Astrocyte of the cerebellum (primary cell): ENCODE data around the gene BAHCC1.

Experiments used
- DNase-seq: peaks from one replicate; pipeline ENCODE4 v3.0.0-alpha.2; 2011; ENCODE audit warnings: low read depth
- H3K4me3 ChIP-seq: 2 replicates; pipeline ENCODE4 v1.5.1; 2011; ENCODE audit warnings: mild to moderate bottlenecking, low read depth, low read length, moderate library complexity
- CTCF ChIP-seq: IDR thresholded peaks from 2 replicates; pipeline ENCODE4 v1.5.1; 2012; ENCODE audit warnings: low read length, low read depth, moderate library complexity, mild to moderate bottlenecking; ENCODE audit errors: missing control alignments
- in situ Hi-C: cut with HindIII; loops from 2 replicates; pipeline ENCODE4 v1.10.0; 2017; ENCODE audit warnings: low sequenced_read_pairs

Gene BAHCC1

GRCh38 chr17:81488276-81488860, 93.1 kb downstream of the BAHCC1 start:
- no peak for DNase-seq
- in situ Hi-C loops: no loop called here
- H3K4me3 ChIP-seq: peak overlapping the region; percentile 50

GRCh38 chr17:81489012-81489997, 94.0 kb downstream of the BAHCC1 start:
- no peak overlapping the region for H3K4me3 ChIP-seq
- in situ Hi-C loops: no loop called here
- no peak for DNase-seq
- TF ChIP-seq CTCF: no peak

More at GRCh38 chr17:81488276-81488860, 93.1 kb downstream of the BAHCC1 start:
- TF ChIP-seq CTCF: no peak

- in situ Hi-C loops: no loop called here
- H3K4me3 ChIP-seq: no peak overlapping the region
- no peak for TF ChIP-seq CTCF
- no peak for DNase-seq
Measured at GRCh38 chr17:81489998-81490992, 95.0 kb downstream of the BAHCC1 start.

DNA sequence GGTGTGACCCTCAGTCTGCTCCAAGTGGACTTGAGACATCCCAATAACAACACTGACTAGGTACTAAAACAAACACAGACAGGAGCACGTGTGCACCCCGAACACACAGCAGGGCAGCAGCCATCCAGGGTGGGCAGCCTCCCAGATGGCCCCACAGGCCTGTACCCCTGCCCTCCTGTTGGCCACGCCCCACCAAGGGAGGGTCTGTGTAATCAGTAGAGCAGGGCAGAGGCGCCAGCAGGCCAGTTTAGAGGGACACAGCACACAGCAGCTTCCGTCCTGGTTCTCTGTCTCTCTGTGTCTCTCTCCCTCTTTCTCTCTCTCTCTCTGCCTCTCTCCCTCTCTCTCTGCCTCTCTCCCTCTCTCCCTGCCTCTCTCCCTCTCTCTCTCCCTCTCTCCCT, 95.9 kb downstream of the BAHCC1 start:
- TF ChIP-seq CTCF: no peak
- no peak for DNase-seq
- no peak overlapping the region for H3K4me3 ChIP-seq
- in situ Hi-C loops: no loop called here

DNA sequence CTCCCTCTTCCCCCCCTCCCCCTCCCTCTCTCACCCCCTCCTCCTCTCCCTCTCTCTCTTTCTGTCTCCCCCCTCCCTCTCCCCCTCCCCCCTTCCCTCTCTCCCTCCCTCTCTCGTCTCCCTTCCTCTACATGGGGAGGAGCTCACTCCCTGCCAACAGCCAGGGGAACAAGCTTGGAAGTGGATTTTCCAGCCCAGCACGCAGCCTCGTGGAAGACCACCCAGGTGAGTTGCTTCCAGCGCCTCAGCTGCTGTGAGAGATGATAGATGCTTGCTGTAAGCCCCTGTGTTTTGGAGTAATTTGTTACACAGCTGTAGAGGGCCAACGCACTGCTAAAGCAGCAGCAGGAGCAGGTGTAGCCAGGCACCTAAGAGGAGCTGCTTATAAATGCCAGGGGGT, 96.5 kb downstream of the BAHCC1 start:
- in situ Hi-C loops: no loop called here
- no peak overlapping the region for H3K4me3 ChIP-seq
- no peak for DNase-seq
- TF ChIP-seq CTCF: no peak

GRCh38 chr17:81492202-81492601, 96.9 kb downstream of the BAHCC1 start:
- in situ Hi-C loops: no loop called here
- TF ChIP-seq CTCF: no peak
- DNase-seq: no peak
- no peak overlapping the region for H3K4me3 ChIP-seq
